Right atrium auricular region (tissue), 2 donors: ENCODE results near the gene CDKN2D. TPM values are rescaled to one million over a fixed set of nuclear protein-coding genes. Genes with fewer than 3 reads are reported as not detected.

Experiments
- DNase-seq: peaks from one replicate; pipeline ENCODE4 v3.0.0-alpha.2; 2019; ENCODE audit warnings: low spot score
- H3K27ac ChIP-seq, 2 donors: fragments of 200-600 bp; sonication (generic); 1 replicate in 1 of 2; 2 replicates in 1 of 2; pipeline ENCODE4 v1.5.1; 2016 to 2019
- H3K27me3 ChIP-seq, 2 donors: fragments of 200-600 bp; sonication (generic); one replicate each; pipeline versions ENCODE4 v1.5.1 to v1.6.0; 2017 to 2019
- H3K36me3 ChIP-seq: fragments of 200-600 bp; sonication (generic); one replicate; pipeline ENCODE4 v1.5.1; 2016
- H3K4me1 ChIP-seq, 2 donors: fragments of 200-600 bp; sonication (generic); one replicate each; pipeline versions ENCODE4 v1.5.1 to v1.6.0; 2017 to 2019
- H3K4me3 ChIP-seq, 2 donors: fragments of 200-600 bp; sonication (generic); 1 replicate in 1 of 2; 2 replicates in 1 of 2; pipeline ENCODE4 v1.5.1; 2017 to 2019; ENCODE audit warnings: mild to moderate bottlenecking in 1 of 2, moderate library complexity in 1 of 2
- H3K9me3 ChIP-seq, 2 donors: fragments of 200-600 bp; sonication (generic); one replicate each; pipeline ENCODE4 v1.5.1; 2019
- total RNA-seq, 2 donors: library from RNA; depleted of rRNA; stranded (reverse); fragments of >200 nt; gene quantifications; one replicate each; pipeline ENCODE4 v1.1.0, GENCODE V29; 2016
- TF ChIP-seq, protein P1 (sequence below), 2 donors: fragments of 200-600 bp; sonication (generic); IDR thresholded peaks; one replicate each; pipeline ENCODE4 v1.5.1; 2019; ENCODE audit warnings: antibody characterized with exemption in 2 of 2

CDKN2D gene
- total RNA-seq, 2 donors from 2014 or later: 4.4 to 4.6 TPM

GRCh38 chr19:10525636-10526035 is 43.1 kb downstream of the CDKN2D start:
- no peak for DNase-seq
- TF ChIP-seq, protein P1, sequence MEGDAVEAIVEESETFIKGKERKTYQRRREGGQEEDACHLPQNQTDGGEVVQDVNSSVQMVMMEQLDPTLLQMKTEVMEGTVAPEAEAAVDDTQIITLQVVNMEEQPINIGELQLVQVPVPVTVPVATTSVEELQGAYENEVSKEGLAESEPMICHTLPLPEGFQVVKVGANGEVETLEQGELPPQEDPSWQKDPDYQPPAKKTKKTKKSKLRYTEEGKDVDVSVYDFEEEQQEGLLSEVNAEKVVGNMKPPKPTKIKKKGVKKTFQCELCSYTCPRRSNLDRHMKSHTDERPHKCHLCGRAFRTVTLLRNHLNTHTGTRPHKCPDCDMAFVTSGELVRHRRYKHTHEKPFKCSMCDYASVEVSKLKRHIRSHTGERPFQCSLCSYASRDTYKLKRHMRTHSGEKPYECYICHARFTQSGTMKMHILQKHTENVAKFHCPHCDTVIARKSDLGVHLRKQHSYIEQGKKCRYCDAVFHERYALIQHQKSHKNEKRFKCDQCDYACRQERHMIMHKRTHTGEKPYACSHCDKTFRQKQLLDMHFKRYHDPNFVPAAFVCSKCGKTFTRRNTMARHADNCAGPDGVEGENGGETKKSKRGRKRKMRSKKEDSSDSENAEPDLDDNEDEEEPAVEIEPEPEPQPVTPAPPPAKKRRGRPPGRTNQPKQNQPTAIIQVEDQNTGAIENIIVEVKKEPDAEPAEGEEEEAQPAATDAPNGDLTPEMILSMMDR (IDR thresholded peaks at IDR 0.05): no peak

GRCh38 chr19:10523135-10523636 is 45.6 kb downstream of the CDKN2D start:
- TF ChIP-seq, protein P1 (IDR thresholded peaks at IDR 0.05): no peak

More at GRCh38 chr19:10525636-10526035, 43.1 kb downstream of the CDKN2D start:
- H3K4me3 ChIP-seq: no peak overlapping the region
- H3K27me3 ChIP-seq: no peaks in the 10 kb centered on the region
- H3K27ac ChIP-seq: no peak overlapping the region
- H3K36me3 ChIP-seq: no peaks in the 10 kb centered on the region
- no peaks in the 10 kb centered on the region for H3K9me3 ChIP-seq
- no peaks in the 10 kb centered on the region for H3K4me1 ChIP-seq

DNA sequence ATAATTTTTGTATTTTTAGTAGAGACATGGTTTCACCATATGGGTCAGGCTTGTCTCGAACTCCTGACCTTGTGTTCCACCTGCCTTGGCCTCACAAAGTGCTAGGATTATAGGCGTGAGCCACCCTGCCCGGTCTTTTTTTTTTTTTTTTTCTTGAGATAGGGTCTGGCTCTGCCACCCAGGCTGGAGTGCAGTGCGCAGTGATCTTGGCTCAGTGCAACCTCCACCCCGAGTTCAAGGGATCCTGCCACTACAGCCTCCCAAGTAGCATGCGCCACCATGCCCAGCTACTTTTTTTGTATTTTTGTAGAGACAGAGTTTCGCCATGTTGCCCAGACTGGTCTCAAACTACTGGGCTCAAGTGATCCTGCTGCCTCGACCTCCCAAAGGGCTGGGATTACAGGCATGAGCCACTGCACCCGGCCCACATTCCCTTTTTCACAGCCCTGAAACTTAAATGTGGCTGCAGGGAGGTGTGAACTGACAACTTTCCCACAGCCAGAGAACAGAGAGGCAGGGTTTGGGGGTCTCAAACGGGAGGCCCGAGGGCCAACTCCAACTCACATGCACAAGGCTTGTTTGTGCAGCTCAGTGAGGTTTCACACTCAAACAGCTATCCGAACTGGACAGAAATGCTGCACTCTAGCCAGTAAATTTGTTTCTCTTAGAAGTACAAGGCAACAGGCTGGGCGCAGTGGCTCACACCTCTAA is 47.2 kb downstream of the CDKN2D start:
- TF ChIP-seq, protein P1 (IDR thresholded peaks at IDR 0.05): no peak
- Histone ChIP-seq H3K9me3 (no peaks in the 10 kb centered on the region), H3K27ac (no peak overlapping the region), H3K36me3 (no peaks in the 10 kb centered on the region), H3K27me3 (peaks cover 5 to 9% of the 10 kb centered on the region in 2 donors), H3K4me1 (peaks cover 0 to 23% of the 10 kb centered on the region in 2 donors), H3K4me3 (no peak overlapping the region)
- no peak for DNase-seq

More at GRCh38 chr19:10523135-10523636, 45.6 kb downstream of the CDKN2D start:
- H3K27me3 ChIP-seq: peaks cover 0 to 5% of the 10 kb centered on the region in 2 donors
- no peak overlapping the region for H3K27ac ChIP-seq
- H3K4me1 ChIP-seq: peaks cover 0 to 9% of the 10 kb centered on the region in 2 donors
- H3K36me3 ChIP-seq: no peaks in the 10 kb centered on the region
- no peak overlapping the region for H3K4me3 ChIP-seq
- DNase-seq: no peak
- H3K9me3 ChIP-seq: no peaks in the 10 kb centered on the region

GRCh38 chr19:10520652-10521318 is 48.0 kb downstream of the CDKN2D start:
- Histone ChIP-seq H3K36me3 (no peaks in the 10 kb centered on the region), H3K4me3 (no peak overlapping the region), H3K9me3 (no peaks in the 10 kb centered on the region), H3K4me1 (peaks cover 0 to 23% of the 10 kb centered on the region in 2 donors), H3K27ac (no peak overlapping the region), H3K27me3 (peaks cover 5 to 9% of the 10 kb centered on the region in 2 donors)
- DNase-seq: no peak
- TF ChIP-seq, protein P1 (IDR thresholded peaks at IDR 0.05): no peak

DNA sequence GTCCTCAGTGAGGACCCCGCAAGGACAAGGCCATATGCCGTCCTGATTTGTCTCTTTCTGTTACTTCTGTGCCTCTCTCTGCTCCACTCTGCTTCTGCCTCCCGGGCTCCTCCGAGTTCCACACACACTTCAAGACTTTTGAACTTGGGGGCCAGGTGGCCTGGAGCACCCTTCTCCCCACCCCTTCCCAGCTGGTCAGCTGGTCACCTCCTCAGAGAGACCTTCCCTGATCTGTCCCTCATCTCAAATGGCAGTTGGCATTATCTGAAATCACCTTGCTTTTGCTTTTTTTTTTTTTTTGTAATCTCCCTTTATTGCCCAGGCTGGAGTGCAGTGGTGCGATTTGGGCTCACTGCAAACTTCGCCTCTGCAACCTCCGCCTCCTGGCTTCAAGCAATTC is 49.4 kb downstream of the CDKN2D start:
- no peak overlapping the region for H3K27ac ChIP-seq
- no peaks in the 10 kb centered on the region for H3K36me3 ChIP-seq
- H3K9me3 ChIP-seq: no peaks in the 10 kb centered on the region
- DNase-seq: no peak
- peaks cover 0 to 28% of the 10 kb centered on the region in 2 donors for H3K4me1 ChIP-seq
- peaks cover 5 to 15% of the 10 kb centered on the region in 2 donors for H3K27me3 ChIP-seq
- no peak overlapping the region for H3K4me3 ChIP-seq
- TF ChIP-seq, protein P1 (IDR thresholded peaks at IDR 0.05): no peak
